Activated CD8-positive, alpha-beta T cell treated with anti-CD3 and anti-CD28 coated beads for 36 hours (primary cell): ENCODE measurements around the gene ERBB3. TPM values are rescaled to one million over a fixed set of nuclear protein-coding genes. Genes with fewer than 3 reads are reported as not detected.
"Not testable (repeated sequence)": the region's sequence is repeated elsewhere in the genome, so short reads cannot be mapped to it uniquely, and the experiment has no call there.

Experiments used
- ATAC-seq: fragments of 200-7000 bp; cut with Tn5 transposase; one replicate; pipeline ENCODE4 v1.10.0; 2021; ENCODE audit warnings: mild to moderate bottlenecking, moderate library complexity
- CTCF ChIA-PET: fragments of 350-600 bp; sonication (Branson Sonifier 250); formaldehyde crosslinking; loops from one replicate; lab custom pipeline; 2021; ENCODE audit warnings: antibody characterized with exemption; lab: Charles Lee
- POLR2A ChIA-PET: fragments of 350-600 bp; sonication (Branson Sonifier 250); formaldehyde crosslinking; loops from one replicate; lab custom pipeline; 2021; ENCODE audit warnings: antibody characterized with exemption; lab: Charles Lee
- DNase-seq: peaks from one replicate; pipeline ENCODE4 v3.0.0-alpha.2; 2020
- H3K27ac Mint-ChIP-seq: one replicate; pipeline ENCODE4 v1.8.0; 2021; ENCODE audit warnings: mild to moderate bottlenecking, mixed read lengths
- H3K27me3 Mint-ChIP-seq: one replicate; pipeline ENCODE4 v1.8.0; 2021; ENCODE audit warnings: mixed read lengths
- H3K36me3 Mint-ChIP-seq: one replicate; pipeline ENCODE4 v1.8.0; 2021; ENCODE audit warnings: low read depth, mixed read lengths
- H3K4me1 Mint-ChIP-seq: one replicate; pipeline ENCODE4 v1.8.0; 2021; ENCODE audit warnings: low read depth, mixed read lengths
- H3K4me3 Mint-ChIP-seq: one replicate; pipeline ENCODE4 v1.8.0; 2021; ENCODE audit warnings: mild to moderate bottlenecking, moderate library complexity, mixed read lengths
- H3K9me3 Mint-ChIP-seq: one replicate; pipeline ENCODE4 v1.8.0; 2021; ENCODE audit warnings: mixed read lengths
- CTCF ChIP-seq: fragments of 200-600 bp; IDR thresholded peaks from one replicate; pipeline ENCODE4 v1.8.0; 2022; ENCODE audit warnings: antibody characterized with exemption, mild to moderate bottlenecking
- intact Hi-C: fragments of 100-400 bp; cut with micrococcal nuclease; formaldehyde crosslinking; loops from one replicate; pipeline ENCODE4 v1.10.0; 2022
- total RNA-seq, 2 experiments: library from RNA; stranded (reverse); gene quantifications; one replicate each; pipeline ENCODE4 v1.2.3, GENCODE V29; 2021

ERBB3 gene
- total RNA-seq, 2 experiments from 2014 or later: 0.98 to 0.99 TPM

GRCh38 chr12:56114084-56114483 is 34.1 kb downstream of the ERBB3 start:
- no peak for ATAC-seq
- intact Hi-C loops: no loop called here
- Mint-ChIP-seq H3K9me3 (no peaks in the 10 kb centered on the region), H3K27ac (peak overlapping the region; percentile 61), H3K36me3 (peaks cover 72% of the 10 kb centered on the region), H3K4me3 (no peak overlapping the region), H3K4me1 (peaks cover 17% of the 10 kb centered on the region), H3K27me3 (no peaks in the 10 kb centered on the region)
- TF ChIP-seq CTCF: no peak
- DNase-seq: no peak
- ChIA-PET POLR2A (interaction anchor here (2.7 kb wide), 1 partner anchor 10 kb away, joined by 10 read pairs; the partner anchor contains the start of gene PA2G4), CTCF (interaction anchor here (1.1 kb wide), 1 partner anchor 9 kb away, joined by 5 read pairs; the partner anchor contains the start of gene PA2G4)

- POLR2A ChIA-PET: interaction anchor here (0.9 to 5.9 kb wide), 6 partner anchors 9 to 76 kb away, joined by 3 to 162 read pairs (median 8); partner anchors contain the start of genes ESYT1 and PA2G4
- TF ChIP-seq CTCF: no peak
- ATAC-seq: no peak
- peaks cover 27% of the 10 kb centered on the region for H3K4me1 Mint-ChIP-seq
- intact Hi-C loops: loop anchor here (5.0 kb wide), 2 partner anchors 37 to 73 kb away; partner anchors contain the start of genes MYL6B and RPS26
- H3K27ac Mint-ChIP-seq: peak overlapping the region; percentile 100
- CTCF ChIA-PET: interaction anchor here (1.2 to 1.9 kb wide), 3 partner anchors 11 to 74 kb away, joined by 3 to 9 read pairs (median 8); partner anchors contain the start of genes PA2G4 and SMARCC2
- H3K4me3 Mint-ChIP-seq: peak overlapping the region; percentile 89
- no peaks in the 10 kb centered on the region for H3K27me3 Mint-ChIP-seq
- H3K36me3 Mint-ChIP-seq: peaks cover 61% of the 10 kb centered on the region
- DNase-seq: no peak
- H3K9me3 Mint-ChIP-seq: no peaks in the 10 kb centered on the region
These were observed 35.4 kb downstream of the ERBB3 start for GRCh38 chr12:56115329-56115728.

GRCh38 chr12:56116267-56117081 is 36.5 kb downstream of the ERBB3 start, which contains the start of gene RPL41:
TSS of gene RPL41 (plus strand) at chr12:56116633.
- ChIA-PET CTCF (interaction anchor here (0.7 to 5.3 kb wide), 9 partner anchors 12 to 106 kb away, joined by 3 to 57 read pairs (median 9); partner anchors contain the start of genes ESYT1, MYL6B, PA2G4 and SMARCC2), POLR2A (interaction anchor here (0.6 to 5.9 kb wide), 21 partner anchors 8 to 1836 kb away, joined by 3 to 162 read pairs (median 7); partner anchors contain the start of genes ANKRD52, BAZ2A, CBX5 and CD63)
- no peaks in the 10 kb centered on the region for H3K27me3 Mint-ChIP-seq
- peak within 1 kb of the TSS; percentile 89 for H3K4me3 Mint-ChIP-seq
- DNase-seq: peak; percentile 97
- ATAC-seq: peak; percentile 54
- no peak for TF ChIP-seq CTCF
- intact Hi-C loops: loop anchor here (5.0 kb wide), 2 partner anchors 36 to 74 kb away; partner anchors contain the start of genes MYL6B and RPS26
- no peaks in the 10 kb centered on the region for H3K9me3 Mint-ChIP-seq
- H3K4me1 Mint-ChIP-seq: peaks cover 23% of the 10 kb centered on the region
- H3K27ac Mint-ChIP-seq: peak within 1 kb of the TSS; percentile 100
- H3K36me3 Mint-ChIP-seq: peaks cover 58% of the 10 kb centered on the region

- intact Hi-C loops: loop anchor here (5.0 kb wide), 2 partner anchors 35 to 75 kb away; partner anchors contain the start of genes MYL6B and RPS26
These were observed 37.2 kb downstream of the ERBB3 start for GRCh38 chr12:56117082-56117706.

More at GRCh38 chr12:56117082-56117706, 37.2 kb downstream of the ERBB3 start:
- peak overlapping the region; percentile 89 for H3K4me3 Mint-ChIP-seq
- CTCF ChIA-PET: interaction anchor here (0.7 to 5.3 kb wide), 15 partner anchors 9 to 380 kb away, joined by 3 to 91 read pairs (median 13); partner anchors contain the start of genes ANKRD52, ESYT1, MYL6 and MYL6B
- H3K4me1 Mint-ChIP-seq: peaks cover 23% of the 10 kb centered on the region
- peak overlapping the region; percentile 100 for H3K27ac Mint-ChIP-seq
- POLR2A ChIA-PET: interaction anchor here (0.6 to 5.9 kb wide), 30 partner anchors 8 to 1837 kb away, joined by 3 to 162 read pairs (median 5); partner anchors contain the start of genes ANKRD52, BAZ2A, CBX5 and CD63
- peaks cover 55% of the 10 kb centered on the region for H3K36me3 Mint-ChIP-seq
- H3K27me3 Mint-ChIP-seq, H3K9me3 Mint-ChIP-seq, ATAC-seq, DNase-seq: not testable (repeated sequence)
